Smooth muscle cell (in vitro differentiated cells): Measurements from ENCODE around the gene OR2V1. TPM values are rescaled to one million over a fixed set of nuclear protein-coding genes. Genes with fewer than 3 reads are reported as not detected.

Source experiments
- DNase-seq: peaks from one replicate; lab custom pipeline; 2025; ENCODE audit not compliant: unreplicated experiment; lab: John Stamatoyannopoulos, UW
- H2AFZ ChIP-seq: fragments of 200-600 bp; sonication (generic); 2 replicates; pipeline ENCODE4 v1.6.0; 2016; ENCODE audit warnings: antibody characterized with exemption, low read depth, mild to moderate bottlenecking
- H3F3A ChIP-seq: fragments of 200-600 bp; sonication (generic); 2 replicates; pipeline ENCODE4 v1.6.0; 2017; ENCODE audit warnings: antibody characterized with exemption, low read depth
- H3K27ac ChIP-seq: fragments of 200-600 bp; sonication (generic); 2 replicates; pipeline ENCODE4 v1.5.1; 2016; ENCODE audit warnings: low read depth, mild to moderate bottlenecking
- H3K27me3 ChIP-seq: fragments of 200-600 bp; sonication (generic); 2 replicates; pipeline ENCODE4 v1.6.1; 2016; ENCODE audit warnings: low read depth, mild to moderate bottlenecking
- H3K36me3 ChIP-seq: fragments of 200-600 bp; sonication (generic); 2 replicates; pipeline ENCODE4 v1.5.1; 2016; ENCODE audit warnings: low read depth
- H3K4me1 ChIP-seq: fragments of 200-600 bp; sonication (generic); 2 replicates; pipeline ENCODE4 v1.5.1; 2016; ENCODE audit warnings: low read depth
- H3K4me2 ChIP-seq: fragments of 200-600 bp; sonication (generic); 2 replicates; pipeline ENCODE4 v1.6.0; 2016; ENCODE audit warnings: mild to moderate bottlenecking
- H3K4me3 ChIP-seq: fragments of 200-600 bp; sonication (generic); 2 replicates; pipeline ENCODE4 v1.5.1; 2016; ENCODE audit warnings: mild to moderate bottlenecking
- H3K79me2 ChIP-seq: fragments of 200-600 bp; sonication (generic); 2 replicates; pipeline ENCODE4 v1.6.0; 2016; ENCODE audit warnings: low read depth, mild to moderate bottlenecking
- H3K9ac ChIP-seq: fragments of 200-600 bp; sonication (generic); 2 replicates; pipeline ENCODE4 v1.6.0; 2016; ENCODE audit warnings: low read depth
- H3K9me3 ChIP-seq: fragments of 200-600 bp; sonication (generic); replicated peaks from 2 replicates; pipeline ENCODE4 v1.5.1; 2016; ENCODE audit warnings: low read depth
- H4K20me1 ChIP-seq: fragments of 200-600 bp; sonication (generic); 2 replicates; pipeline ENCODE4 v1.6.0; 2016; ENCODE audit warnings: low read depth
- WGBS: methylation state at CpG from one replicate; pipeline ENCODE4 v1.1.7; 2016; ENCODE audit warnings: low lambda C conversion rate; 5-methylcytosine and 5-hydroxymethylcytosine counted together
- polyA plus RNA-seq: library from polyadenylated mRNA; unstranded; fragments of >200 nt; fragmentation: Nextera tagmentation; extraction: Ambion mirVana; gene quantifications from 2 replicates; pipeline ENCODE4 v1.2.1, GENCODE V29; 2016
- total RNA-seq: library from RNA; depleted of rRNA; stranded (reverse); fragments of >200 nt; gene quantifications from 2 replicates; pipeline ENCODE4 v1.2.3, GENCODE V29; 2014
- TF ChIP-seq, protein P1 (sequence below): fragments of 200-600 bp; sonication (generic); IDR thresholded peaks from 2 replicates; pipeline ENCODE4 v1.5.1; 2017; ENCODE audit warnings: borderline replicate concordance, mild to moderate bottlenecking, antibody characterized with exemption; ENCODE audit not compliant: insufficient read depth, poor library complexity, severe bottlenecking

Gene OR2V1
- total and polyA plus RNA-seq, 2 experiments from 2014 or later = not detected

- no peaks in the 10 kb centered on the region for H3K4me1 ChIP-seq
- TF ChIP-seq, protein P1, sequence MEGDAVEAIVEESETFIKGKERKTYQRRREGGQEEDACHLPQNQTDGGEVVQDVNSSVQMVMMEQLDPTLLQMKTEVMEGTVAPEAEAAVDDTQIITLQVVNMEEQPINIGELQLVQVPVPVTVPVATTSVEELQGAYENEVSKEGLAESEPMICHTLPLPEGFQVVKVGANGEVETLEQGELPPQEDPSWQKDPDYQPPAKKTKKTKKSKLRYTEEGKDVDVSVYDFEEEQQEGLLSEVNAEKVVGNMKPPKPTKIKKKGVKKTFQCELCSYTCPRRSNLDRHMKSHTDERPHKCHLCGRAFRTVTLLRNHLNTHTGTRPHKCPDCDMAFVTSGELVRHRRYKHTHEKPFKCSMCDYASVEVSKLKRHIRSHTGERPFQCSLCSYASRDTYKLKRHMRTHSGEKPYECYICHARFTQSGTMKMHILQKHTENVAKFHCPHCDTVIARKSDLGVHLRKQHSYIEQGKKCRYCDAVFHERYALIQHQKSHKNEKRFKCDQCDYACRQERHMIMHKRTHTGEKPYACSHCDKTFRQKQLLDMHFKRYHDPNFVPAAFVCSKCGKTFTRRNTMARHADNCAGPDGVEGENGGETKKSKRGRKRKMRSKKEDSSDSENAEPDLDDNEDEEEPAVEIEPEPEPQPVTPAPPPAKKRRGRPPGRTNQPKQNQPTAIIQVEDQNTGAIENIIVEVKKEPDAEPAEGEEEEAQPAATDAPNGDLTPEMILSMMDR = no peak
- H3F3A ChIP-seq = no peaks in the 10 kb centered on the region
- no peaks in the 10 kb centered on the region for H3K9me3 ChIP-seq
- 89% methylated on average over 7 of the region's 7 CpGs for WGBS
- H3K79me2 ChIP-seq = no peaks in the 10 kb centered on the region
- H3K4me2 ChIP-seq = no peak overlapping the region
- H3K27ac ChIP-seq = no peak overlapping the region
- DNase-seq = no peak
- no peak overlapping the region for H2AFZ ChIP-seq
- no peak overlapping the region for H3K4me3 ChIP-seq
- H3K27me3 ChIP-seq = no peaks in the 10 kb centered on the region
- H3K36me3 ChIP-seq = no peaks in the 10 kb centered on the region
- no peak overlapping the region for H3K9ac ChIP-seq
- no peaks in the 10 kb centered on the region for H4K20me1 ChIP-seq
Observed at GRCh38 chr5:181142054-181142453, 11.1 kb upstream of the OR2V1 start.

- no peaks in the 10 kb centered on the region for H3F3A ChIP-seq
- TF ChIP-seq, protein P1 = no peak
- H3K4me2 ChIP-seq = no peak overlapping the region
- H3K27me3 ChIP-seq = no peaks in the 10 kb centered on the region
- H2AFZ ChIP-seq = no peak overlapping the region
- no peaks in the 10 kb centered on the region for H3K36me3 ChIP-seq
- no peaks in the 10 kb centered on the region for H4K20me1 ChIP-seq
- no peaks in the 10 kb centered on the region for H3K9me3 ChIP-seq
- no peaks in the 10 kb centered on the region for H3K4me1 ChIP-seq
- no peak overlapping the region for H3K9ac ChIP-seq
- no peaks in the 10 kb centered on the region for H3K79me2 ChIP-seq
- no peak overlapping the region for H3K4me3 ChIP-seq
- H3K27ac ChIP-seq = no peak overlapping the region
- no peak for DNase-seq
- WGBS = 90% methylated on average over 3 of the region's 3 CpGs
Observed at GRCh38 chr5:181140766-181141165, 9.8 kb upstream of the OR2V1 start.

DNA sequence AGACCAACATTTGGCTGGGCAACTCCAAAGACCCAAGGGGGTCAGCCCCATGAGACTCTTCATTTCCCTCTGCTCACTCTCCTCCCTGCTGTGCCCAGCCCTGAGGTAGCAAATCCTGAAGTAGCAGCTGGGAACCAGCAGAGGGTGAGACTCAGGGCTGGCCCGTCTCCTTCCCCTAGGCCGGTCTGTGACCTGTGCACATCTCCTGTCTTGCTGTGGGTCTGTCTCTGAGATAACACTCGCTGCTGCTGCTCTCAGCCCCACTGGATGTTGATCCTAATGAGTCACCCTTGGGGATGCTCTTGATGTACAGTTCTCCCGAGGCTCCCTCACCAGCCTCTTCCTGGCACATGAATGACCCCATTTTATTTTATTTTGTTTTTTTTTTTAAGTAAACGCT lies 7.3 kb upstream of the OR2V1 start:
- Histone ChIP-seq H3K4me3 (no peak overlapping the region), H3K36me3 (no peaks in the 10 kb centered on the region), H3K9ac (no peak overlapping the region), H3K79me2 (no peaks in the 10 kb centered on the region), H3K4me2 (no peak overlapping the region), H3K27me3 (no peaks in the 10 kb centered on the region), H2AFZ (no peak overlapping the region), H3F3A (no peaks in the 10 kb centered on the region), H3K9me3 (no peaks in the 10 kb centered on the region), H3K4me1 (no peaks in the 10 kb centered on the region), H4K20me1 (no peaks in the 10 kb centered on the region), H3K27ac (no peak overlapping the region)
- TF ChIP-seq, protein P1 = no peak
- no peak for DNase-seq
- WGBS = 55% methylated on average over 5 of the region's 5 CpGs

- no peaks in the 10 kb centered on the region for H3K79me2 ChIP-seq
Observed at GRCh38 chr5:181136361-181136955, 5.5 kb upstream of the OR2V1 start.

More at GRCh38 chr5:181136361-181136955, 5.5 kb upstream of the OR2V1 start:
- H3F3A ChIP-seq = no peaks in the 10 kb centered on the region
- H3K4me3 ChIP-seq = no peak overlapping the region
- H3K36me3 ChIP-seq = no peaks in the 10 kb centered on the region
- DNase-seq = no peak
- H2AFZ ChIP-seq = no peak overlapping the region
- no peaks in the 10 kb centered on the region for H4K20me1 ChIP-seq
- no peak overlapping the region for H3K9ac ChIP-seq
- H3K4me2 ChIP-seq = no peak overlapping the region
- no peak overlapping the region for H3K27ac ChIP-seq
- no peaks in the 10 kb centered on the region for H3K27me3 ChIP-seq
- no peaks in the 10 kb centered on the region for H3K4me1 ChIP-seq
- no peaks in the 10 kb centered on the region for H3K9me3 ChIP-seq
- TF ChIP-seq, protein P1 = no peak
- 90% methylated on average over 4 of the region's 4 CpGs for WGBS
